ENCODE measurements around the gene PRM2.

- TF ChIP-seq ZFP30 (CRISPR knock-in tag; IDR thresholded peaks at IDR 0.05) = no peak
- no peak for TF ChIP-seq ZNF70 (CRISPR knock-in tag; IDR thresholded peaks at IDR 0.05)
- TF ChIP-seq SNAI2 (CRISPR knock-in tag; IDR thresholded peaks at IDR 0.05) = no peak
- TF ChIP-seq TCF4 (CRISPR knock-in tag; IDR thresholded peaks at IDR 0.05; ENCODE audit: borderline replicate concordance) = no peak
These were observed 23.8 kb downstream of the PRM2 start for GRCh38 chr16:11252482-11252931.

Measured in SK-N-SH treated with all-trans-retinoic acid at 6 μM for 48 hours (cell line).